Measurements from ENCODE around the gene CHST7.

The CHST7 gene

GRCh38 chrX:46573892-46574773 lies 568 bp downstream of the CHST7 start:
- DNase-seq = peak; percentile 40 to 60 (median 44)

GRCh38 chrX:46574774-46575381 lies 1.3 kb downstream of the CHST7 start:
- DNase-seq = peak in 2 of 3 donors; percentile 20 to 48

- DNase-seq = peak in 2 of 3 donors; percentile 42 to 46
Measured at GRCh38 chrX:46575586-46575985, 2.0 kb downstream of the CHST7 start.

- DNase-seq = peak; percentile 60 to 64 (median 64)
Measured at GRCh38 chrX:46575991-46576392, 2.4 kb downstream of the CHST7 start.

- DNase-seq = peak; percentile 54 to 64 (median 60)
Measured at GRCh38 chrX:46576458-46576857, 2.9 kb downstream of the CHST7 start.

- peak; percentile 78 to 92 (median 84) for DNase-seq
Measured at GRCh38 chrX:46577221-46578005, 3.8 kb downstream of the CHST7 start.

GRCh38 chrX:46579250-46579649 lies 5.7 kb downstream of the CHST7 start:
- DNase-seq = no peak

GRCh38 chrX:46580613-46581012 lies 7.0 kb downstream of the CHST7 start:
- no peak for DNase-seq

GRCh38 chrX:46582325-46582724 lies 8.8 kb downstream of the CHST7 start:
- peak in 1 of 3 donors; percentile 31 for DNase-seq

GRCh38 chrX:46582966-46583365 lies 9.4 kb downstream of the CHST7 start:
- peak; percentile 47 to 74 (median 66) for DNase-seq

- no peak for DNase-seq
Measured at GRCh38 chrX:46584736-46585135, 11.2 kb downstream of the CHST7 start.

- DNase-seq = peak; percentile 41 to 47 (median 44)
Measured at GRCh38 chrX:46587158-46587557, 13.6 kb downstream of the CHST7 start.

- DNase-seq = no peak
Measured at GRCh38 chrX:46587753-46588171, 14.2 kb downstream of the CHST7 start.

- DNase-seq = peak in 2 of 3 donors; percentile 39 to 44
Measured at GRCh38 chrX:46588263-46588662, 14.7 kb downstream of the CHST7 start.

GRCh38 chrX:46589977-46590723 lies 16.6 kb downstream of the CHST7 start:
- DNase-seq = peak in 1 of 3 donors; percentile 20

- no peak for DNase-seq
Measured at GRCh38 chrX:46595084-46595483, 21.5 kb downstream of the CHST7 start.

GRCh38 chrX:46597208-46597607 lies 23.6 kb downstream of the CHST7 start:
- DNase-seq = no peak

GRCh38 chrX:46597771-46598170 lies 24.2 kb downstream of the CHST7 start:
- peak; percentile 36 to 59 (median 56) for DNase-seq

- DNase-seq = peak in 1 of 3 donors; percentile 21
Measured at GRCh38 chrX:46599051-46599560, 25.5 kb downstream of the CHST7 start.

- no peak for DNase-seq
Measured at GRCh38 chrX:46601283-46601682, 27.7 kb downstream of the CHST7 start.

GRCh38 chrX:46602468-46603102 lies 29.0 kb downstream of the CHST7 start:
- no peak for DNase-seq

GRCh38 chrX:46607916-46608315 lies 34.4 kb downstream of the CHST7 start:
- DNase-seq = no peak
